PFSK-1 (cell line): ENCODE measurements around the gene VPS8.

ENCODE experiments used
- FOXP2 ChIP-seq: optimal IDR thresholded peaks from 2 replicates; pipeline ENCODE3; 2011; ENCODE audit warnings: borderline replicate concordance, control low read depth, inconsistent platforms; ENCODE audit not compliant: insufficient read depth; ENCODE audit errors: extremely low read length, extremely low read depth
- POLR2AphosphoS5 ChIP-seq: IDR thresholded peaks from 2 replicates; pipeline ENCODE4 v1.6.1; 2012; ENCODE audit warnings: low read depth, mild to moderate bottlenecking, control low read depth, low read length, moderate library complexity
- SIN3A ChIP-seq: IDR thresholded peaks from 2 replicates; pipeline ENCODE4 v1.6.1; 2012; ENCODE audit warnings: mild to moderate bottlenecking, low read length, moderate library complexity, borderline replicate concordance; ENCODE audit not compliant: insufficient read depth
- TAF1 ChIP-seq: IDR thresholded peaks from 2 replicates; pipeline ENCODE4 v1.6.1; 2012; ENCODE audit warnings: low read length, control low read depth, borderline replicate concordance; ENCODE audit not compliant: insufficient read depth
- TF ChIP-seq, protein P1 (sequence below), 2 experiments: IDR thresholded peaks; 2 replicates each; pipeline versions ENCODE4 v1.6.1 to v1.8.0; 2011 to 2012; ENCODE audit warnings: low read depth in 2 of 2, low read length in 2 of 2, control low read depth in 1 of 2, inconsistent platforms in 1 of 2, mild to moderate bottlenecking in 1 of 2, moderate library complexity in 1 of 2; ENCODE audit not compliant: insufficient read depth in 1 of 2

VPS8 gene

GRCh38 chr3:185058796-185059195 is 246.8 kb downstream of the VPS8 start:
- TF ChIP-seq POLR2AphosphoS5 (no peak), TAF1 (no peak), FOXP2 (no peak), SIN3A (no peak)
- TF ChIP-seq, protein P1, sequence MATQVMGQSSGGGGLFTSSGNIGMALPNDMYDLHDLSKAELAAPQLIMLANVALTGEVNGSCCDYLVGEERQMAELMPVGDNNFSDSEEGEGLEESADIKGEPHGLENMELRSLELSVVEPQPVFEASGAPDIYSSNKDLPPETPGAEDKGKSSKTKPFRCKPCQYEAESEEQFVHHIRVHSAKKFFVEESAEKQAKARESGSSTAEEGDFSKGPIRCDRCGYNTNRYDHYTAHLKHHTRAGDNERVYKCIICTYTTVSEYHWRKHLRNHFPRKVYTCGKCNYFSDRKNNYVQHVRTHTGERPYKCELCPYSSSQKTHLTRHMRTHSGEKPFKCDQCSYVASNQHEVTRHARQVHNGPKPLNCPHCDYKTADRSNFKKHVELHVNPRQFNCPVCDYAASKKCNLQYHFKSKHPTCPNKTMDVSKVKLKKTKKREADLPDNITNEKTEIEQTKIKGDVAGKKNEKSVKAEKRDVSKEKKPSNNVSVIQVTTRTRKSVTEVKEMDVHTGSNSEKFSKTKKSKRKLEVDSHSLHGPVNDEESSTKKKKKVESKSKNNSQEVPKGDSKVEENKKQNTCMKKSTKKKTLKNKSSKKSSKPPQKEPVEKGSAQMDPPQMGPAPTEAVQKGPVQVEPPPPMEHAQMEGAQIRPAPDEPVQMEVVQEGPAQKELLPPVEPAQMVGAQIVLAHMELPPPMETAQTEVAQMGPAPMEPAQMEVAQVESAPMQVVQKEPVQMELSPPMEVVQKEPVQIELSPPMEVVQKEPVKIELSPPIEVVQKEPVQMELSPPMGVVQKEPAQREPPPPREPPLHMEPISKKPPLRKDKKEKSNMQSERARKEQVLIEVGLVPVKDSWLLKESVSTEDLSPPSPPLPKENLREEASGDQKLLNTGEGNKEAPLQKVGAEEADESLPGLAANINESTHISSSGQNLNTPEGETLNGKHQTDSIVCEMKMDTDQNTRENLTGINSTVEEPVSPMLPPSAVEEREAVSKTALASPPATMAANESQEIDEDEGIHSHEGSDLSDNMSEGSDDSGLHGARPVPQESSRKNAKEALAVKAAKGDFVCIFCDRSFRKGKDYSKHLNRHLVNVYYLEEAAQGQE (IDR thresholded peaks at IDR 0.05; ENCODE audit: insufficient read depth in 1 of 2, low read depth in 2 of 2, low read length in 2 of 2) = no peak

DNA sequence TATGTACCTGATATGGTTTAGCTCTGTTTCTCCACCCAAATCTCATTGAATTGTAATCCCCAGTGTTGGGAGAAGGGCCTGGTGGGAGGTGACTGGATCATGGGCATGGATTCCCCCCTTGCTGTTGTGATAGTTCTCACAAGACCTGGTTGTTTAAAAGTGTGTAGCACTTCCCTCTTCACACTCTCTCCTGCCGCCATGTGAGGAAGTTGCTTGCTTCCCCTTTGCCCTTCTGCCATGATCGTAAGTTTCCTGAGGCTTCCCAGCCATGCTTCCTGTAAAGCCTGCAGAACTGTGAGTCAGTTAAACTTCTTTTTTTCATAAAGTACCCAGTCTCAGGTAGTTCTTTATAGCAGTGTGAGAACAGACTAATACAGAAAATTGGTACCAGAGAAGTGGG is 247.8 kb downstream of the VPS8 start:
- no peak for TF ChIP-seq SIN3A
- no peak for TF ChIP-seq TAF1
- no peak for TF ChIP-seq FOXP2
- TF ChIP-seq, protein P1 (IDR thresholded peaks at IDR 0.05; ENCODE audit: insufficient read depth in 1 of 2, low read depth in 2 of 2, low read length in 2 of 2) = no peak
- no peak for TF ChIP-seq POLR2AphosphoS5

DNA sequence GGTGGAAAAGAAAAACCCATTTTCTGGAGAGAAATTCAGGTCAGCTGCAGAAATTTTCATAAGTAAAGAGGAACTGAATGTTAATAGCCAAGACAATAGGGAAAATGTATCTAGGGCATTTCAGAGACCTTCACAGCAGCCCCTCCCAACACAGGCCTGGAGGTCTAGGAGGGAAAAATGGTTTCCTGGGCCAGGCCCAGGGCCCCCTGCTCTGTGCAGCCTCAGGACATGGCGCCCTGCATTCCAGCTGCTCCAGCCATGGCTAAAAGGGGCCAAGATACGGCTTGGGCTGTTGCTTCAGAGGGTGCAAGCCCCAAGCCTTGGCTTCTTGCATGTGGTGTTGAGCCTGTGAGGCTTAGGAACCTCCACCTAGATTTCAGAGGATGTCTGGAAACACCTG is 248.7 kb downstream of the VPS8 start:
- TF ChIP-seq, protein P1 (IDR thresholded peaks at IDR 0.05; ENCODE audit: insufficient read depth in 1 of 2, low read depth in 2 of 2, low read length in 2 of 2) = no peak
- TF ChIP-seq TAF1 (no peak), SIN3A (no peak), FOXP2 (no peak), POLR2AphosphoS5 (no peak)

- TF ChIP-seq SIN3A (no peak), POLR2AphosphoS5 (no peak)
These were observed 250.2 kb downstream of the VPS8 start for GRCh38 chr3:185062191-185062590.

DNA sequence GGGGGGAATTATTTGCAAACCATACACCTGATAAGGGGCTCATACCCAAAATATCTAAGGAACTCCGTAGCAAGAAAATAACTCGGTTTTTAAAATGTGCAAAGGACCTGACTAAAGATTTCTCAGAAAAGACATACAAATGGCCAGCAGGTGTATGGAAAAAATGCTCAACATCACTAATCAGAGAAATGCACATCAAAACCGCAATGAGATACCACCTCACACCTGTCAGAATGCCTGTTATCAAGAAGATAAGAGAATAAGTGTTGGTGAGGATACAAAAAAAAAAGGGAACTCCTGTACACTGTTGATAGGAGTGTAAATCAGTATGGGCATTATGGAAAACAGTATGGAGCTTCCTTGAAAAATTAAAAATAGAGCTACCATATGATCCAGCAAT is 251.5 kb downstream of the VPS8 start:
- TF ChIP-seq POLR2AphosphoS5 = no peak
- no peak for TF ChIP-seq TAF1
- TF ChIP-seq, protein P1 (IDR thresholded peaks at IDR 0.05; ENCODE audit: insufficient read depth in 1 of 2, low read depth in 2 of 2, low read length in 2 of 2) = no peak
- no peak for TF ChIP-seq SIN3A
- no peak for TF ChIP-seq FOXP2
